Erythroblast (primary cell): ENCODE results near the gene DMD.
"Not testable (repeated sequence)": the region's sequence is repeated elsewhere in the genome, so short reads cannot be mapped to it uniquely, and the experiment has no call there.

ENCODE experiments used
- GATA1 ChIP-seq: IDR thresholded peaks from 2 replicates; pipeline ENCODE4 v1.6.1; 2011; ENCODE audit warnings: low read depth, mild to moderate bottlenecking, control low read depth, low read length, moderate library complexity
- POLR2A ChIP-seq: IDR thresholded peaks from 2 replicates; pipeline ENCODE4 v1.6.1; 2011; ENCODE audit warnings: mild to moderate bottlenecking, low read length

DNA sequence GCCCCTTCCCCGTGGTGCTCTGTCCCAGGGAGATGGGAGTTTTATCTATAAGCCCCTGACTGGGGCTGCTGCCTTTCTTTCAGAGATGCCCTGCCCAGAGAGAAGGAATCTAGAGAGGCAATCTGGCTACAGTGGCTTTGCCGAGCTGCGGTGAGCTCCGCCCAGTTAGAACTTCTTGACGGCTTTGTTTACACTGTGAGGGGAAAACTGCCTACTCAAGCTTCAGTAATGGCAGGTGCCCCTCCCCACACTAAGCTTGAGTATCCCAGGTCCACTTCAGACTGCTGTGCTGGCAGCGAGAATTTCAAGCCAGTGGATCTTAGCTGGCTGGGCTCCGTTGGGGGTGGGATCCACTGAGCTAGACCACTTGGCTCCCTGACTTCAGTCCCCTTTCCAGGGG, 1740.6 kb downstream of the DMD start:
- not testable (repeated sequence) for TF ChIP-seq POLR2A, GATA1
